ENCODE results near the gene CHRM4. TPM values are rescaled to one million over a fixed set of nuclear protein-coding genes. Genes with fewer than 3 reads are reported as not detected.

CHRM4 gene
- polyA plus RNA-seq, 2 of the 4 experiments (the other 2 are of a cell fraction): 0.17 to 0.28 TPM

GRCh38 chr11:46414879-46415278 is 23.3 kb upstream of the CHRM4 start:
- ChIA-PET POLR2A (no interaction called here), CTCF (interaction anchor here (0.6 to 3.0 kb wide), 6 partner anchors 8 to 132 kb away, joined by 3 to 17 read pairs (median 3); no protein-coding TSS in a partner anchor)
- Histone ChIP-seq H3K9me3 (no peaks in the 10 kb centered on the region), H3K4me1 (peaks cover 16% of the 10 kb centered on the region), H3K27ac (peak overlapping the region in 1 of 2 experiments; percentile 60; a peak in 1 of 6 replicates), H3K4me2 (no peak overlapping the region), H3K4me3 (no peak overlapping the region)
- 61% methylated on average over 3 of the region's 3 CpGs for WGBS (ENCODE audit: missing lambda C conversion rate)
- ATAC-seq (no peak), FAIRE-seq (no peak), DNase-seq (ENCODE audit: low read depth in 1 of 2, low spot score in 1 of 2) (no peak)
- TF ChIP-seq NR3C1 (IDR thresholded peaks at IDR 0.05): no peak
- TF ChIP-seq, protein P1, sequence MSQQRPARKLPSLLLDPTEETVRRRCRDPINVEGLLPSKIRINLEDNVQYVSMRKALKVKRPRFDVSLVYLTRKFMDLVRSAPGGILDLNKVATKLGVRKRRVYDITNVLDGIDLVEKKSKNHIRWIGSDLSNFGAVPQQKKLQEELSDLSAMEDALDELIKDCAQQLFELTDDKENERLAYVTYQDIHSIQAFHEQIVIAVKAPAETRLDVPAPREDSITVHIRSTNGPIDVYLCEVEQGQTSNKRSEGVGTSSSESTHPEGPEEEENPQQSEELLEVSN (IDR thresholded peaks at IDR 0.05; ENCODE audit: borderline replicate concordance, low read depth): no peak
- TF ChIP-seq POLR2A (IDR thresholded peaks at IDR 0.05; ENCODE audit: low read length): no peak
- no peak for TF ChIP-seq RFX5 (IDR thresholded peaks at IDR 0.05)
- TF ChIP-seq ZSCAN20 (CRISPR knock-in tag; IDR thresholded peaks at IDR 0.05): no peak
- TF ChIP-seq TFCP2L1 (CRISPR knock-in tag; IDR thresholded peaks at IDR 0.05): no peak
- no peak for TF ChIP-seq HOXA7 (CRISPR knock-in tag; IDR thresholded peaks at IDR 0.05)
- no peak for TF ChIP-seq HOXB5 (CRISPR knock-in tag; IDR thresholded peaks at IDR 0.05)
- TF ChIP-seq RARB (CRISPR knock-in tag; IDR thresholded peaks at IDR 0.05): no peak
- TF ChIP-seq HDAC2 (IDR thresholded peaks at IDR 0.05): no peak
- no peak for TF ChIP-seq POLR2AphosphoS2 (conservative IDR thresholded peaks at IDR 0.05; ENCODE audit: low read length)
- TF ChIP-seq, protein P2, sequence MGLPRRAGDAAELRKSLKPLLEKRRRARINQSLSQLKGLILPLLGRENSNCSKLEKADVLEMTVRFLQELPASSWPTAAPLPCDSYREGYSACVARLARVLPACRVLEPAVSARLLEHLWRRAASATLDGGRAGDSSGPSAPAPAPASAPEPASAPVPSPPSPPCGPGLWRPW (IDR thresholded peaks at IDR 0.05): no peak
- no peak for TF ChIP-seq JUNB (IDR thresholded peaks at IDR 0.05)
- no peak for TF ChIP-seq TP53 (CRISPR knock-in tag; IDR thresholded peaks at IDR 0.05)
- TF ChIP-seq CHD2 (IDR thresholded peaks at IDR 0.05; ENCODE audit: low read length, partially characterized antibody): no peak
- no peak for TF ChIP-seq NFE2L2 (conservative IDR thresholded peaks at IDR 0.05; ENCODE audit: low read length)
- TF ChIP-seq HEYL (CRISPR knock-in tag; IDR thresholded peaks at IDR 0.05): no peak
- TF ChIP-seq USF2 (IDR thresholded peaks at IDR 0.05): no peak
- TF ChIP-seq ATOH8 (CRISPR knock-in tag; IDR thresholded peaks at IDR 0.05; ENCODE audit: low read depth): no peak

- POLR2A ChIA-PET: no interaction called here
- ATAC-seq (no peak), FAIRE-seq (no peak), DNase-seq (ENCODE audit: low read depth in 1 of 2, low spot score in 1 of 2) (no peak)
- TF ChIP-seq HDAC2 (IDR thresholded peaks at IDR 0.05) (no peak), RAD21 (conservative IDR thresholded peaks at IDR 0.05 in 1 of 2, IDR thresholded peaks at IDR 0.05 in 1 of 2) (no peak), JUNB (IDR thresholded peaks at IDR 0.05) (no peak), ZFP36 (IDR thresholded peaks at IDR 0.05; ENCODE audit: borderline replicate concordance, partially characterized antibody) (no peak), ZC3H11A (IDR thresholded peaks at IDR 0.05) (no peak), EP300 (IDR thresholded peaks at IDR 0.05) (no peak), KDM1A (IDR thresholded peaks at IDR 0.05; ENCODE audit: low read depth) (no peak), RARB (CRISPR knock-in tag; IDR thresholded peaks at IDR 0.05) (no peak), ESRRA (IDR thresholded peaks at IDR 0.05; ENCODE audit: borderline replicate concordance, low read length) (no peak), POLR2AphosphoS2 (conservative IDR thresholded peaks at IDR 0.05; ENCODE audit: low read length) (no peak), HOXA7 (CRISPR knock-in tag; IDR thresholded peaks at IDR 0.05) (no peak), CHD2 (IDR thresholded peaks at IDR 0.05; ENCODE audit: low read length, partially characterized antibody) (no peak), CBX8 (IDR thresholded peaks at IDR 0.05) (no peak), RNF2 (IDR thresholded peaks at IDR 0.05; ENCODE audit: borderline replicate concordance, low read depth) (no peak)
- CTCF ChIA-PET: interaction anchor here (0.6 to 3.0 kb wide), 5 partner anchors 7 to 132 kb away, joined by 3 to 17 read pairs (median 3); no protein-coding TSS in a partner anchor
- Histone ChIP-seq H3K27ac (peak overlapping the region in 1 of 2 experiments; percentile 60; a peak in 4 of 6 replicates), H3K4me2 (peak overlapping the region; percentile 28; the same call in 2 of the 3 replicates), H3K4me3 (no peak overlapping the region), H3K9me3 (no peaks in the 10 kb centered on the region), H3K4me1 (peaks cover 16% of the 10 kb centered on the region)
- WGBS (ENCODE audit: missing lambda C conversion rate): 96% methylated on average over 3 of the region's 5 CpGs
Measured at GRCh38 chr11:46414466-46414796, 22.9 kb upstream of the CHRM4 start.
